PFSK-1 (cell line): Measurements from ENCODE around the gene TNFRSF11A.

ENCODE experiments used
- FOXP2 ChIP-seq: optimal IDR thresholded peaks from 2 replicates; pipeline ENCODE3; 2011; ENCODE audit warnings: borderline replicate concordance, control low read depth, inconsistent platforms; ENCODE audit not compliant: insufficient read depth; ENCODE audit errors: extremely low read length, extremely low read depth
- POLR2AphosphoS5 ChIP-seq: IDR thresholded peaks from 2 replicates; pipeline ENCODE4 v1.6.1; 2012; ENCODE audit warnings: low read depth, mild to moderate bottlenecking, control low read depth, low read length, moderate library complexity
- REST ChIP-seq, 2 experiments: IDR thresholded peaks; 2 replicates each; pipeline versions ENCODE4 v1.6.1 to v1.8.0; 2011 to 2012; ENCODE audit warnings: low read depth in 2 of 2, low read length in 2 of 2, control low read depth in 1 of 2, inconsistent platforms in 1 of 2, mild to moderate bottlenecking in 1 of 2, moderate library complexity in 1 of 2; ENCODE audit not compliant: insufficient read depth in 1 of 2
- SIN3A ChIP-seq: IDR thresholded peaks from 2 replicates; pipeline ENCODE4 v1.6.1; 2012; ENCODE audit warnings: mild to moderate bottlenecking, low read length, moderate library complexity, borderline replicate concordance; ENCODE audit not compliant: insufficient read depth
- TAF1 ChIP-seq: IDR thresholded peaks from 2 replicates; pipeline ENCODE4 v1.6.1; 2012; ENCODE audit warnings: low read length, control low read depth, borderline replicate concordance; ENCODE audit not compliant: insufficient read depth

Gene TNFRSF11A

GRCh38 chr18:62388855-62389760, 64.0 kb downstream of the TNFRSF11A start:
- TF ChIP-seq SIN3A, result no peak

GRCh38 chr18:62389761-62390481, 64.8 kb downstream of the TNFRSF11A start:
- TF ChIP-seq TAF1, result no peak
- no peak for TF ChIP-seq POLR2AphosphoS5
- no peak for TF ChIP-seq SIN3A
- no peak for TF ChIP-seq REST (IDR thresholded peaks at IDR 0.05; ENCODE audit: insufficient read depth in 1 of 2, low read depth in 2 of 2, low read length in 2 of 2)
- TF ChIP-seq FOXP2, result no peak

GRCh38 chr18:62394006-62394763, 69.1 kb downstream of the TNFRSF11A start:
- no peak for TF ChIP-seq TAF1
- TF ChIP-seq FOXP2, result no peak
- no peak for TF ChIP-seq REST (IDR thresholded peaks at IDR 0.05; ENCODE audit: insufficient read depth in 1 of 2, low read depth in 2 of 2, low read length in 2 of 2)
- no peak for TF ChIP-seq POLR2AphosphoS5
- TF ChIP-seq SIN3A, result no peak

GRCh38 chr18:62396381-62396780, 71.3 kb downstream of the TNFRSF11A start:
- no peak for TF ChIP-seq SIN3A
- TF ChIP-seq POLR2AphosphoS5, result no peak
- no peak for TF ChIP-seq FOXP2
- no peak for TF ChIP-seq REST (IDR thresholded peaks at IDR 0.05; ENCODE audit: insufficient read depth in 1 of 2, low read depth in 2 of 2, low read length in 2 of 2)
- TF ChIP-seq TAF1, result no peak

GRCh38 chr18:62396967-62397366, 71.9 kb downstream of the TNFRSF11A start:
- no peak for TF ChIP-seq FOXP2

GRCh38 chr18:62398291-62398690, 73.2 kb downstream of the TNFRSF11A start:
- TF ChIP-seq SIN3A, result no peak
- no peak for TF ChIP-seq POLR2AphosphoS5
- TF ChIP-seq REST (IDR thresholded peaks at IDR 0.05; ENCODE audit: insufficient read depth in 1 of 2, low read depth in 2 of 2, low read length in 2 of 2), result no peak
- TF ChIP-seq FOXP2, result no peak
- no peak for TF ChIP-seq TAF1
